ENCODE measurements around the gene ZNF750. TPM values are rescaled to one million over a fixed set of nuclear protein-coding genes. Genes with fewer than 3 reads are reported as not detected.

The ZNF750 gene
- total and polyA plus RNA-seq, 2 experiments from 2014 or later = 0.13 to 0.17 TPM

DNA sequence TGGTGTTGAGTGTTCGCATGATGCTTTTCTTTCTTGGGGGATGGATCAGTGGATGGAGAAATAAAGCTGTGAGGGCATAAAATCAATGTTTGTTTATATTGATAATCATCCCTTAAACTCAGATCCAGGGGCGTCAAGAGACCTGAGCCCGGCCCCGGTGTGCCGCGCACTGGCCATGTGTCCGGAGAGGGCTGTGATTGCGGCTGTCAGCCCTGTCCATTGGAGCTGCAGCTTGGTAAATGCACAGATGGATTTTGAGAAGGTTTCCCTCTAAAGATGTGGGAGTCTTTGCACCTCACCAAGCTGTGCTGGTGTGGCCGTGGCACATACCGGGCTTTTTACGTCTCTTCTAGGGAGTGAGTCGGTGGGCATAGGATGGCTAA is 21.6 kb upstream of the ZNF750 start:
- H3K4me3 Mint-ChIP-seq = no peak overlapping the region
- TF ChIP-seq, protein P1, sequence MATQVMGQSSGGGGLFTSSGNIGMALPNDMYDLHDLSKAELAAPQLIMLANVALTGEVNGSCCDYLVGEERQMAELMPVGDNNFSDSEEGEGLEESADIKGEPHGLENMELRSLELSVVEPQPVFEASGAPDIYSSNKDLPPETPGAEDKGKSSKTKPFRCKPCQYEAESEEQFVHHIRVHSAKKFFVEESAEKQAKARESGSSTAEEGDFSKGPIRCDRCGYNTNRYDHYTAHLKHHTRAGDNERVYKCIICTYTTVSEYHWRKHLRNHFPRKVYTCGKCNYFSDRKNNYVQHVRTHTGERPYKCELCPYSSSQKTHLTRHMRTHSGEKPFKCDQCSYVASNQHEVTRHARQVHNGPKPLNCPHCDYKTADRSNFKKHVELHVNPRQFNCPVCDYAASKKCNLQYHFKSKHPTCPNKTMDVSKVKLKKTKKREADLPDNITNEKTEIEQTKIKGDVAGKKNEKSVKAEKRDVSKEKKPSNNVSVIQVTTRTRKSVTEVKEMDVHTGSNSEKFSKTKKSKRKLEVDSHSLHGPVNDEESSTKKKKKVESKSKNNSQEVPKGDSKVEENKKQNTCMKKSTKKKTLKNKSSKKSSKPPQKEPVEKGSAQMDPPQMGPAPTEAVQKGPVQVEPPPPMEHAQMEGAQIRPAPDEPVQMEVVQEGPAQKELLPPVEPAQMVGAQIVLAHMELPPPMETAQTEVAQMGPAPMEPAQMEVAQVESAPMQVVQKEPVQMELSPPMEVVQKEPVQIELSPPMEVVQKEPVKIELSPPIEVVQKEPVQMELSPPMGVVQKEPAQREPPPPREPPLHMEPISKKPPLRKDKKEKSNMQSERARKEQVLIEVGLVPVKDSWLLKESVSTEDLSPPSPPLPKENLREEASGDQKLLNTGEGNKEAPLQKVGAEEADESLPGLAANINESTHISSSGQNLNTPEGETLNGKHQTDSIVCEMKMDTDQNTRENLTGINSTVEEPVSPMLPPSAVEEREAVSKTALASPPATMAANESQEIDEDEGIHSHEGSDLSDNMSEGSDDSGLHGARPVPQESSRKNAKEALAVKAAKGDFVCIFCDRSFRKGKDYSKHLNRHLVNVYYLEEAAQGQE (IDR thresholded peaks at IDR 0.05; ENCODE audit: unreplicated experiment) = no peak
- TF ChIP-seq ZNF114 (CRISPR knock-in tag; IDR thresholded peaks at IDR 0.05) (no peak), EZH2 (IDR thresholded peaks at IDR 0.05; ENCODE audit: low read depth, unreplicated experiment) (no peak)
- TF ChIP-seq, protein P2, sequence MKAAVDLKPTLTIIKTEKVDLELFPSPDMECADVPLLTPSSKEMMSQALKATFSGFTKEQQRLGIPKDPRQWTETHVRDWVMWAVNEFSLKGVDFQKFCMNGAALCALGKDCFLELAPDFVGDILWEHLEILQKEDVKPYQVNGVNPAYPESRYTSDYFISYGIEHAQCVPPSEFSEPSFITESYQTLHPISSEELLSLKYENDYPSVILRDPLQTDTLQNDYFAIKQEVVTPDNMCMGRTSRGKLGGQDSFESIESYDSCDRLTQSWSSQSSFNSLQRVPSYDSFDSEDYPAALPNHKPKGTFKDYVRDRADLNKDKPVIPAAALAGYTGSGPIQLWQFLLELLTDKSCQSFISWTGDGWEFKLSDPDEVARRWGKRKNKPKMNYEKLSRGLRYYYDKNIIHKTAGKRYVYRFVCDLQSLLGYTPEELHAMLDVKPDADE (IDR thresholded peaks at IDR 0.05) = no peak
- H3K79me2 ChIP-seq (replicated peaks; ENCODE audit: insufficient read depth) = peaks cover 51% of the 10 kb centered on the region
- ATAC-seq = no peak
- no peak overlapping the region for H3K4me3 ChIP-seq
- no peak overlapping the region for H3K27ac Mint-ChIP-seq
- no peaks in the 10 kb centered on the region for H3K9me3 Mint-ChIP-seq
- no peak for DNase-seq (ENCODE audit: low spot score)
- H3K27ac ChIP-seq (ENCODE audit: low read depth) = no peak overlapping the region
- no peak overlapping the region for H2AFZ ChIP-seq
- H3K36me3 ChIP-seq (ENCODE audit: insufficient read depth) = peaks cover 5% of the 10 kb centered on the region; the same call in 1 of the 2 replicates
- peaks cover 34% of the 10 kb centered on the region for H3K4me1 Mint-ChIP-seq
- no peaks in the 10 kb centered on the region for H3K4me1 ChIP-seq (ENCODE audit: insufficient read depth)
- no peaks in the 10 kb centered on the region for H3K27me3 ChIP-seq (ENCODE audit: insufficient read depth)
- no peak overlapping the region for H3K4me2 ChIP-seq
- H3F3A ChIP-seq (replicated peaks; ENCODE audit: low read depth) = no peaks in the 10 kb centered on the region
- H4K20me1 ChIP-seq (replicated peaks; ENCODE audit: insufficient read depth) = peaks cover 3% of the 10 kb centered on the region; the same call in 1 of the 2 replicates
- H3K27me3 Mint-ChIP-seq (ENCODE audit: insufficient read depth, low read depth, poor library complexity) = peaks cover 7% of the 10 kb centered on the region
- no peaks in the 10 kb centered on the region for H3K9me2 ChIP-seq (ENCODE audit: insufficient read depth)
- H3K36me3 Mint-ChIP-seq (ENCODE audit: low read depth) = peaks cover 5% of the 10 kb centered on the region; the same call in 2 of the 3 replicates

DNA sequence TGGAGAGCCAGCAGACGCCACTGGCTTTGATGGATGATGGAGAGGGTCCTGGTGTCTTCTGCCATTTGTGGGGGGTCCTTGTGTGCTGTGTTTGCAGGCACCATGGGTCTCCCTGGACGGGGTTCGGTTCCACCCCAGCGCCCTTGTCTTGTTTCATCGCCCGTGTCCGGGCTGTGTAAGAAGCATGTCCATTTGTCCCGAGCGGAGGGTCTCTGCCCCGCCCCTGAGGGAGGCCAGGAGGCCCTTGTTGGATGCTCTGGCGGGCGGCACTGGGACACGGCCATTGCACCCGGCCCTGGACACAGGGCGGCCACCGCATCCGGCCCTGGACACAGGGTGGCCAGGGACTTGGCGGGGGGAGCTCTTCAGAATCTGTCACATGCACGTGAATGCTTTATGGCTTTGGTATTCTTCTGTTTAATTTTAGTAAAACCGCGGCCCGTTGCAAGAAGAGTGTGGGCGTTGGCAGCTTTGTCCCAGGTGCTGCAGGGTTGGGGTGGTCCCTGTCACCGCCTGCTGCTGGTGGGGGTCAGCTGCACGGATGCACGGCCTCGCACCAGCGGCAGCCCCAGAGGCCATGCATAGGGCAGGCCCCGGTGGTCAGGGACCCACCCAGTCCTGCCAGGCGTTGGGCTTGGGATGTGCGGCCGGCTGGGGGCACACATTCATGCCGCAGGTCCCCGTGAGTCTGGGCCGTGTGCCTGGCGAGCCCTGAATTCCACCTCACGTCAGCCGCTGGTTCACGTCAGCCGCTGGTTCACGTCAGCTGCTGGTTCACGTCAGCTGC is 21.0 kb upstream of the ZNF750 start:
- Mint-ChIP-seq H3K4me3 (no peak overlapping the region), H3K27ac (no peak overlapping the region), H3K9me3 (no peaks in the 10 kb centered on the region), H3K36me3 (ENCODE audit: low read depth) (peaks cover 8% of the 10 kb centered on the region), H3K4me1 (peaks cover 33% of the 10 kb centered on the region), H3K27me3 (ENCODE audit: insufficient read depth, low read depth, poor library complexity) (peaks cover 7% of the 10 kb centered on the region)
- peaks cover 3% of the 10 kb centered on the region; the same call in 1 of the 2 replicates for H4K20me1 ChIP-seq (replicated peaks; ENCODE audit: insufficient read depth)
- H3K9me2 ChIP-seq (ENCODE audit: insufficient read depth) = no peaks in the 10 kb centered on the region
- DNase-seq (ENCODE audit: low spot score) (no peak), ATAC-seq (no peak)
- H3K4me3 ChIP-seq = no peak overlapping the region
- H3K36me3 ChIP-seq (ENCODE audit: insufficient read depth) = peaks cover 8% of the 10 kb centered on the region; the same call in 1 of the 2 replicates
- no peaks in the 10 kb centered on the region for H3K27me3 ChIP-seq (ENCODE audit: insufficient read depth)
- no peak overlapping the region for H2AFZ ChIP-seq
- no peaks in the 10 kb centered on the region for H3K4me1 ChIP-seq (ENCODE audit: insufficient read depth)
- no peaks in the 10 kb centered on the region for H3F3A ChIP-seq (replicated peaks; ENCODE audit: low read depth)
- no peak overlapping the region for H3K4me2 ChIP-seq
- H3K27ac ChIP-seq (ENCODE audit: low read depth) = no peak overlapping the region
- H3K79me2 ChIP-seq (replicated peaks; ENCODE audit: insufficient read depth) = peaks cover 48% of the 10 kb centered on the region
- no peak for TF ChIP-seq EZH2phosphoT487 (IDR thresholded peaks at IDR 0.05; ENCODE audit: unreplicated experiment)
- TF ChIP-seq ZNF331 (CRISPR knock-in tag; IDR thresholded peaks at IDR 0.05; ENCODE audit: low read depth) = no peak
- TF ChIP-seq JUNB (IDR thresholded peaks at IDR 0.05; ENCODE audit: unreplicated experiment) = no peak
- TF ChIP-seq POLR2AphosphoS5 (IDR thresholded peaks at IDR 0.05; ENCODE audit: low read depth) = no peak
- TF ChIP-seq, protein P3, sequence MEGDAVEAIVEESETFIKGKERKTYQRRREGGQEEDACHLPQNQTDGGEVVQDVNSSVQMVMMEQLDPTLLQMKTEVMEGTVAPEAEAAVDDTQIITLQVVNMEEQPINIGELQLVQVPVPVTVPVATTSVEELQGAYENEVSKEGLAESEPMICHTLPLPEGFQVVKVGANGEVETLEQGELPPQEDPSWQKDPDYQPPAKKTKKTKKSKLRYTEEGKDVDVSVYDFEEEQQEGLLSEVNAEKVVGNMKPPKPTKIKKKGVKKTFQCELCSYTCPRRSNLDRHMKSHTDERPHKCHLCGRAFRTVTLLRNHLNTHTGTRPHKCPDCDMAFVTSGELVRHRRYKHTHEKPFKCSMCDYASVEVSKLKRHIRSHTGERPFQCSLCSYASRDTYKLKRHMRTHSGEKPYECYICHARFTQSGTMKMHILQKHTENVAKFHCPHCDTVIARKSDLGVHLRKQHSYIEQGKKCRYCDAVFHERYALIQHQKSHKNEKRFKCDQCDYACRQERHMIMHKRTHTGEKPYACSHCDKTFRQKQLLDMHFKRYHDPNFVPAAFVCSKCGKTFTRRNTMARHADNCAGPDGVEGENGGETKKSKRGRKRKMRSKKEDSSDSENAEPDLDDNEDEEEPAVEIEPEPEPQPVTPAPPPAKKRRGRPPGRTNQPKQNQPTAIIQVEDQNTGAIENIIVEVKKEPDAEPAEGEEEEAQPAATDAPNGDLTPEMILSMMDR (conservative IDR thresholded peaks at IDR 0.05; ENCODE audit: low read depth in 2 of 2) = no peak
- TF ChIP-seq, protein P1 (IDR thresholded peaks at IDR 0.05; ENCODE audit: unreplicated experiment) = no peak

Measured in GM23338 (cell line).